HepG2 (cell line): ENCODE measurements around the gene KPNA3. TPM values are rescaled to one million over a fixed set of nuclear protein-coding genes. Genes with fewer than 3 reads are reported as not detected.

Experiments used
- CEBPB ChIP-seq: IDR thresholded peaks from 2 replicates; pipeline ENCODE4 v1.6.1; 2011; ENCODE audit warnings: low read depth, low read length, improper control_type of control experiment, borderline replicate concordance
- GFI1 ChIP-seq: sonication (generic); formaldehyde crosslinking; IDR thresholded peaks from 2 replicates; pipeline ENCODE4 v1.5.0; 2020; ENCODE audit warnings: missing genetic modification reagents, mild to moderate bottlenecking, borderline replicate concordance
- IRF9 ChIP-seq: sonication (generic); formaldehyde crosslinking; IDR thresholded peaks from 2 replicates; pipeline ENCODE4 v1.8.0; 2022; ENCODE audit warnings: missing genetic modification reagents, mild to moderate bottlenecking, borderline replicate concordance
- KDM5A ChIP-seq: fragments of 200-600 bp; sonication (generic); IDR thresholded peaks from 2 replicates; pipeline ENCODE4 v1.7.0; 2018; ENCODE audit warnings: antibody characterized with exemption, mild to moderate bottlenecking, low read length, borderline replicate concordance
- NFIC ChIP-seq: IDR thresholded peaks from 2 replicates; pipeline ENCODE4 v1.6.1; 2012; ENCODE audit warnings: mild to moderate bottlenecking, low read length, inconsistent platforms
- RNF2 ChIP-seq: fragments of 450-650 bp; conservative IDR thresholded peaks from 2 replicates; pipeline ENCODE4 v1.6.1; 2016; ENCODE audit warnings: low read depth
- SOX5 ChIP-seq: IDR thresholded peaks from 2 replicates; pipeline ENCODE4 v1.6.1; 2016; ENCODE audit warnings: borderline replicate concordance
- STAG1 ChIP-seq: sonication (generic); formaldehyde crosslinking; IDR thresholded peaks from 2 replicates; pipeline ENCODE4 v1.4.0; 2020; ENCODE audit warnings: missing genetic modification reagents
- ZHX2 ChIP-seq, 2 experiments: sonication (generic) in 1 of 2; formaldehyde crosslinking in 1 of 2; IDR thresholded peaks; 2 replicates each; pipeline versions ENCODE4 v1.6.1 to v1.9.0; 2014 to 2022; ENCODE audit warnings: antibody characterized with exemption in 1 of 2, borderline replicate concordance in 1 of 2, inconsistent platforms in 1 of 2, low read depth in 1 of 2, missing genetic modification reagents in 1 of 2
- ZNF124 ChIP-seq: sonication (generic); formaldehyde crosslinking; IDR thresholded peaks from 2 replicates; pipeline ENCODE4 v1.4.0; 2020; ENCODE audit warnings: missing genetic modification reagents
- ZNF160 ChIP-seq: sonication (generic); formaldehyde crosslinking; IDR thresholded peaks from 2 replicates; pipeline ENCODE4 v1.8.0; 2022; ENCODE audit warnings: mild to moderate bottlenecking, inconsistent platforms, missing genetic modification reagents
- ZNF253 ChIP-seq: sonication (generic); formaldehyde crosslinking; IDR thresholded peaks from 2 replicates; pipeline ENCODE4 v1.8.0; 2022; ENCODE audit warnings: mild to moderate bottlenecking, missing genetic modification reagents, borderline replicate concordance
- ZNF792 ChIP-seq: IDR thresholded peaks from 2 replicates; pipeline ENCODE4 v1.6.1; 2016
- ZSCAN5A ChIP-seq: sonication (generic); formaldehyde crosslinking; IDR thresholded peaks from 2 replicates; pipeline ENCODE4 v1.8.0; 2022; ENCODE audit warnings: mild to moderate bottlenecking, missing genetic modification reagents, borderline replicate concordance
- polyA plus RNA-seq, 8 experiments: library from polyadenylated mRNA; depleted of rRNA in 3 of 8; stranded (reverse) in 7 of 8; unstranded in 1 of 8; fragments of >200 nt; fragmentation: Illumina TruSeq in 4 of 8; extraction: Trizol in 4 of 8; gene quantifications; 2 replicates each; pipeline versions ENCODE4 v1.2.1 to v1.2.3, GENCODE V29; 2011 to 2016; ENCODE audit warnings: low read depth in 4 of 8, missing spikeins in 1 of 8, mixed read lengths in 1 of 8; ENCODE audit not compliant: insufficient read depth in 1 of 8
- total RNA-seq, 5 experiments: library from RNA; depleted of rRNA; stranded (reverse); fragments of >200 nt; fragmentation: Illumina TruSeq; extraction: Trizol; gene quantifications; 2 replicates each; pipeline ENCODE4 v1.2.3, GENCODE V29; 2016; ENCODE audit warnings: low read depth in 1 of 5
- TF ChIP-seq, protein P1 (sequence below): sonication (generic); formaldehyde crosslinking; IDR thresholded peaks from 2 replicates; pipeline ENCODE4 v1.5.0; 2020; ENCODE audit warnings: missing genetic modification reagents
- TF ChIP-seq, protein P2 (sequence below): sonication (generic); formaldehyde crosslinking; IDR thresholded peaks from 2 replicates; pipeline ENCODE4 v1.5.0; 2020; ENCODE audit warnings: mild to moderate bottlenecking, missing genetic modification reagents

KPNA3 gene
- total and polyA plus RNA-seq, 2 of the 13 experiments (the other 11 are each of a cell fraction or from before 2014, with no cell fraction given) = 13.0 to 28.9 TPM

DNA sequence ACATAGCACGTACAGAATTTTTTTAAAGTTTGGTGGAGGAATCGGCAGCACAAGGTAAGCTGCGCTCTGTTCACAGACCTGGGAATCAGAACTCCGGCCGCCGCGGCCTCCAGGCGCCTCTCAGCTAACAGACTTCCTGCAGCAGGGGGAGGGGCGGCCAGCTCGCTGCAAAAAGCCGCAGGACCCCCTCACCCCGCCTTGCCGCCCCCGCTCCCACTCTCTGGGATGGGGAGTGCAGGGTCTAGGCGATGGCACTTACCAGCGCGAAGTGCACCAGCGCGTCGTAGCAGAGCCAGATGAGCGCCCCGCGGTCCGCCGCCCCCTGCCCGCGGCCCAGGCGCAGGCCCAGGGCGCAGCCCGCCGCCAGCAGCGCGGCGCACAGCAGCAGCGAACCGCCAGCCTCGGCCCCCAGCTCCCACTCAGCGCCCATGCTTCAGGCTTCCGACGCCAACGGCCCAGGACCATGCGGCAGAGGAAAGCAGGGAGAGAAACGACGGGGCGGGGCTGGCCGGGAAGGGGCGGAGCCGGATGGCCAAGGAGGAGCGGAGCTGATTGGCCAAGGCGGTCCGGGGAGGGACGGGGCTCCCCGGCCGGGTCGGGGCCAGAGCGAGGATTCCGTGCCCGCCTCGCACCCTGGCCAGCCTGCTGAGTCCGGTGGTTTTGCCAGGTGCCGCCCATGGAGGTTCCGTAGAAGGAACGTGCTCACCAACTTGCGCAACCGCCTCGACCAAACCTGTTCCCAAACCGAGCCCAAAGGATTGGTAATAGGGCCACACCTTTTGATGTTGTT is 101.3 kb downstream of the KPNA3 start, which contains the start of gene EBPL (continued):
- TF ChIP-seq GFI1 (CRISPR knock-in tag) (no peak; the same call in 1 of the 2 replicates), IRF9 (CRISPR knock-in tag) (no peak), NFIC (no peak), STAG1 (CRISPR knock-in tag) (no peak), ZNF124 (peak; percentile 58; the same call in 1 of the 2 replicates), ZHX2 (IDR thresholded peaks at IDR 0.05; ENCODE audit: low read depth) (no peak), ZHX2 (CRISPR knock-in tag; IDR thresholded peaks at IDR 0.05; ENCODE audit: borderline replicate concordance) (no peak; the same call in 1 of the 2 replicates), ZNF792 (CRISPR knock-in tag) (peak; percentile 48; the same call in 1 of the 2 replicates), CEBPB (peak; percentile 87), ZSCAN5A (CRISPR knock-in tag) (no peak), RNF2 (peak; percentile 86), ZNF160 (CRISPR knock-in tag) (peak; percentile 93; the same call in 1 of the 2 replicates), ZNF253 (CRISPR knock-in tag) (peak; percentile 66; the same call in 1 of the 2 replicates), KDM5A (no peak; the same call in 1 of the 2 replicates), SOX5 (CRISPR knock-in tag) (peak; percentile 52; the same call in 1 of the 2 replicates)
- TF ChIP-seq, protein P1, sequence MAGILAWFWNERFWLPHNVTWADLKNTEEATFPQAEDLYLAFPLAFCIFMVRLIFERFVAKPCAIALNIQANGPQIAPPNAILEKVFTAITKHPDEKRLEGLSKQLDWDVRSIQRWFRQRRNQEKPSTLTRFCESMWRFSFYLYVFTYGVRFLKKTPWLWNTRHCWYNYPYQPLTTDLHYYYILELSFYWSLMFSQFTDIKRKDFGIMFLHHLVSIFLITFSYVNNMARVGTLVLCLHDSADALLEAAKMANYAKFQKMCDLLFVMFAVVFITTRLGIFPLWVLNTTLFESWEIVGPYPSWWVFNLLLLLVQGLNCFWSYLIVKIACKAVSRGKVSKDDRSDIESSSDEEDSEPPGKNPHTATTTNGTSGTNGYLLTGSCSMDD (CRISPR knock-in tag) = no peak
- TF ChIP-seq, protein P2, sequence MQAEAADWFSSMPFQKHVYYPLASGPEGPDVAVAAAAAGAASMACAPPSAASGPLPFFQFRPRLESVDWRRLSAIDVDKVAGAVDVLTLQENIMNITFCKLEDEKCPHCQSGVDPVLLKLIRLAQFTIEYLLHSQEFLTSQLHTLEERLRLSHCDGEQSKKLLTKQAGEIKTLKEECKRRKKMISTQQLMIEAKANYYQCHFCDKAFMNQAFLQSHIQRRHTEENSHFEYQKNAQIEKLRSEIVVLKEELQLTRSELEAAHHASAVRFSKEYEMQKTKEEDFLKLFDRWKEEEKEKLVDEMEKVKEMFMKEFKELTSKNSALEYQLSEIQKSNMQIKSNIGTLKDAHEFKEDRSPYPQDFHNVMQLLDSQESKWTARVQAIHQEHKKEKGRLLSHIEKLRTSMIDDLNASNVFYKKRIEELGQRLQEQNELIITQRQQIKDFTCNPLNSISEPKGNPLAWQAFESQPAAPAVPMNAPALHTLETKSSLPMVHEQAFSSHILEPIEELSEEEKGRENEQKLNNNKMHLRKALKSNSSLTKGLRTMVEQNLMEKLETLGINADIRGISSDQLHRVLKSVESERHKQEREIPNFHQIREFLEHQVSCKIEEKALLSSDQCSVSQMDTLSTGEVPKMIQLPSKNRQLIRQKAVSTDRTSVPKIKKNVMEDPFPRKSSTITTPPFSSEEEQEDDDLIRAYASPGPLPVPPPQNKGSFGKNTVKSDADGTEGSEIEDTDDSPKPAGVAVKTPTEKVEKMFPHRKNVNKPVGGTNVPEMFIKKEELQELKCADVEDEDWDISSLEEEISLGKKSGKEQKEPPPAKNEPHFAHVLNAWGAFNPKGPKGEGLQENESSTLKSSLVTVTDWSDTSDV (CRISPR knock-in tag) = no peak
